ENCODE results near the gene MYBL2.
"Not testable (repeated sequence)": the region's sequence is repeated elsewhere in the genome, so short reads cannot be mapped to it uniquely, and the experiment has no call there.

Gene MYBL2

GRCh38 chr20:43666376-43667328, at the start of gene MYBL2:
TSS of gene MYBL2 (plus strand) at chr20:43667114. CDS start at chr20:43667284, 170 bp downstream.
- peak; percentile 58 for DNase-seq

GRCh38 chr20:43631598-43631997, 35.3 kb upstream of the MYBL2 start:
- no peak for DNase-seq

- DNase-seq: no peak
Measured at GRCh38 chr20:43636429-43636828, 30.5 kb upstream of the MYBL2 start.

GRCh38 chr20:43642548-43642947, 24.4 kb upstream of the MYBL2 start:
- DNase-seq: no peak

GRCh38 chr20:43650997-43651525, 15.9 kb upstream of the MYBL2 start:
- DNase-seq: no peak

- DNase-seq: not testable (repeated sequence)
Measured at GRCh38 chr20:43651650-43652184, 15.2 kb upstream of the MYBL2 start.

- no peak for DNase-seq
Measured at GRCh38 chr20:43653966-43654365, 12.9 kb upstream of the MYBL2 start.

- not testable (repeated sequence) for DNase-seq
Measured at GRCh38 chr20:43655176-43655575, 11.7 kb upstream of the MYBL2 start.

- no peak for DNase-seq
Measured at GRCh38 chr20:43655937-43656336, 11.0 kb upstream of the MYBL2 start.

- DNase-seq: no peak
Measured at GRCh38 chr20:43658069-43658722, 8.7 kb upstream of the MYBL2 start.

- DNase-seq: no peak
Measured at GRCh38 chr20:43658723-43659419, 8.0 kb upstream of the MYBL2 start.

- no peak for DNase-seq
Measured at GRCh38 chr20:43662943-43663655, 3.8 kb upstream of the MYBL2 start.

- DNase-seq: no peak
Measured at GRCh38 chr20:43665466-43666176, 1.3 kb upstream of the MYBL2 start.

GRCh38 chr20:43667341-43668132, 623 bp downstream of the MYBL2 start:
- DNase-seq: no peak

GRCh38 chr20:43669332-43669731, 2.4 kb downstream of the MYBL2 start:
- DNase-seq: no peak

- no peak for DNase-seq
Measured at GRCh38 chr20:43670423-43670822, 3.5 kb downstream of the MYBL2 start.

- DNase-seq: no peak
Measured at GRCh38 chr20:43676368-43676767, 9.5 kb downstream of the MYBL2 start.

- DNase-seq: no peak
Measured at GRCh38 chr20:43680981-43681380, 14.1 kb downstream of the MYBL2 start.

- DNase-seq: no peak
Measured at GRCh38 chr20:43681468-43681942, 14.6 kb downstream of the MYBL2 start.

- no peak for DNase-seq
Measured at GRCh38 chr20:43681991-43682410, 15.1 kb downstream of the MYBL2 start.

Data from activated CD4-positive, alpha-beta T cell treated with anti-CD3 and anti-CD28 coated beads for 1 hour (primary cell).